B cell (primary cell): Measurements from ENCODE around the gene ZNF679. TPM values are rescaled to one million over a fixed set of nuclear protein-coding genes. Genes with fewer than 3 reads are reported as not detected.

Experiments used
- ATAC-seq: fragments of 200-7000 bp; cut with Tn5 transposase; one replicate; pipeline ENCODE4 v1.10.0; 2021; ENCODE audit warnings: low read depth, mild to moderate bottlenecking, moderate number of reproducible peaks, moderate library complexity
- CTCF ChIA-PET: fragments of 350-600 bp; sonication (Branson Sonifier 250); formaldehyde crosslinking; loops from one replicate; lab custom pipeline; 2021; ENCODE audit warnings: antibody characterized with exemption, inconsistent platforms; lab: Charles Lee
- POLR2A ChIA-PET: fragments of 350-600 bp; sonication (Branson Sonifier 250); formaldehyde crosslinking; loops from one replicate; lab custom pipeline; 2021; ENCODE audit warnings: antibody characterized with exemption; lab: Charles Lee
- DNase-seq: peaks from one replicate; pipeline ENCODE4 v3.0.0; 2013
- H2AFZ ChIP-seq: 2 replicates; pipeline ENCODE4 v1.6.1; 2012; ENCODE audit warnings: mild to moderate bottlenecking, low read depth, low read length; ENCODE audit not compliant: insufficient read depth, poor library complexity, severe bottlenecking
- H3K27ac ChIP-seq, 2 donors: 1 replicate in 1 of 2; 2 replicates in 1 of 2; pipeline ENCODE4 v1.5.1; 2012 to 2013; ENCODE audit warnings: low read length in 2 of 2, mild to moderate bottlenecking in 2 of 2, moderate library complexity in 1 of 2
- H3K27me3 ChIP-seq, 4 experiments: fragments of 200-600 bp in 1 of 4; sonication (generic) in 1 of 4; replicated peaks in 1 of 4; 1 replicate in 2 of 4; 2 replicates in 2 of 4; pipeline versions ENCODE4 v1.6.1 to v1.7.0; 2013 to 2016; ENCODE audit warnings: low read length in 3 of 4, mild to moderate bottlenecking in 2 of 4, mixed read lengths in 1 of 4, moderate library complexity in 1 of 4; ENCODE audit not compliant: insufficient read depth in 4 of 4, control insufficient read depth in 3 of 4; ENCODE audit errors: control extremely low read depth in 1 of 4
- H3K36me3 ChIP-seq, 2 experiments: replicated peaks in 1 of 2; 1 replicate in 1 of 2; 2 replicates in 1 of 2; pipeline versions ENCODE4 v1.6.1 to v1.7.1; 2013; ENCODE audit warnings: low read length in 1 of 2; ENCODE audit not compliant: insufficient read depth in 2 of 2, control insufficient read depth in 1 of 2; ENCODE audit errors: control extremely low read depth in 1 of 2, extremely low read depth in 1 of 2
- H3K4me1 ChIP-seq, 2 donors: fragments of 200-600 bp in 1 of 2; sonication (generic) in 1 of 2; 1 replicate in 1 of 2; 2 replicates in 1 of 2; pipeline versions ENCODE4 v1.5.1 to v1.6.1; 2013 to 2017; ENCODE audit warnings: low read length in 2 of 2; ENCODE audit not compliant: control insufficient read depth in 2 of 2, insufficient read depth in 2 of 2
- H3K4me2 ChIP-seq: replicated peaks from 2 replicates; pipeline ENCODE3; 2012; ENCODE audit warnings: mild to moderate bottlenecking, low read depth, low read length; ENCODE audit not compliant: poor library complexity, severe bottlenecking
- H3K4me3 ChIP-seq, 5 experiments: fragments of 200-600 bp in 1 of 5; sonication (generic) in 1 of 5; 1 replicate in 3 of 5; 2 replicates in 2 of 5; pipeline versions ENCODE4 v1.5.1 to v1.7.0; 2011 to 2016; ENCODE audit warnings: low read length in 4 of 5, mild to moderate bottlenecking in 4 of 5, low read depth in 2 of 5, control low read depth in 1 of 5, moderate library complexity in 1 of 5; ENCODE audit not compliant: insufficient read depth in 1 of 5; ENCODE audit errors: control extremely low read depth in 1 of 5, extremely low read depth in 1 of 5
- H3K79me2 ChIP-seq: fragments of 200-600 bp; sonication (generic); one replicate; pipeline ENCODE4 v1.6.0; 2016; ENCODE audit warnings: low read length; ENCODE audit not compliant: control insufficient read depth, insufficient read depth
- H3K9ac ChIP-seq: fragments of 200-600 bp; sonication (generic); 2 replicates; pipeline ENCODE4 v1.6.1; 2017; ENCODE audit warnings: mild to moderate bottlenecking, low read length, moderate library complexity
- H3K9me3 ChIP-seq, 3 donors: one replicate each; pipeline versions ENCODE4 v1.6.1 to v1.7.1; 2013; ENCODE audit warnings: low read length in 2 of 3; ENCODE audit not compliant: control insufficient read depth in 2 of 3, insufficient read depth in 1 of 3; ENCODE audit errors: control extremely low read depth in 1 of 3
- H4K20me1 ChIP-seq: 2 replicates; pipeline ENCODE4 v1.6.0; 2012; ENCODE audit warnings: mild to moderate bottlenecking, low read length; ENCODE audit not compliant: insufficient read depth, control insufficient read depth, poor library complexity, severe bottlenecking
- H3K27ac Mint-ChIP-seq: one replicate; pipeline ENCODE4 v1.8.0; 2021; ENCODE audit warnings: mixed read lengths
- H3K27me3 Mint-ChIP-seq: one replicate; pipeline ENCODE4 v1.8.0; 2021; ENCODE audit warnings: mixed read lengths
- H3K4me1 Mint-ChIP-seq: one replicate; pipeline ENCODE4 v1.8.0; 2021; ENCODE audit warnings: mixed read lengths
- H3K4me3 Mint-ChIP-seq: one replicate; pipeline ENCODE4 v1.8.0; 2021; ENCODE audit warnings: mixed read lengths
- H3K9me3 Mint-ChIP-seq: one replicate; pipeline ENCODE4 v1.8.0; 2022; ENCODE audit warnings: mixed read lengths; ENCODE audit not compliant: insufficient read depth
- CTCF ChIP-seq: fragments of 200-600 bp; IDR thresholded peaks from one replicate; pipeline ENCODE4 v1.8.0; 2022; ENCODE audit warnings: antibody characterized with exemption, mild to moderate bottlenecking
- EZH2 ChIP-seq: IDR thresholded peaks from 2 replicates; pipeline ENCODE4 v1.6.1; 2012; ENCODE audit warnings: borderline replicate concordance, low read depth, mild to moderate bottlenecking, moderate library complexity, low read length; ENCODE audit not compliant: insufficient read depth, poor library complexity, severe bottlenecking
- WGBS: methylation state at CpG from one replicate; pipeline ENCODE4 v1.1.5; 2013; ENCODE audit warnings: missing lambda C conversion rate; ENCODE audit not compliant: insufficient coverage; 5-methylcytosine and 5-hydroxymethylcytosine counted together
- intact Hi-C: fragments of 100-400 bp; cut with micrococcal nuclease; formaldehyde crosslinking; loops from one replicate; pipeline ENCODE4 v1.10.0; 2022
- polyA plus RNA-seq: library from polyadenylated mRNA; depleted of rRNA; stranded (reverse); fragments of >200 nt; gene quantifications from 2 replicates; pipeline ENCODE4 v1.2.3, GENCODE V29; 2012
- total RNA-seq, 2 donors: library from RNA; stranded (reverse); fragments of 120-200 nt in 1 of 2; gene quantifications; 1 replicate in 1 of 2; 2 replicates in 1 of 2; pipeline versions ENCODE4 v1.2.3 to v1.2.4, GENCODE V29; 2013 to 2022

ZNF679 gene
- total and polyA plus RNA-seq, 2 donors (not counting 1 experiment from before 2014, with no cell fraction given), result not detected

GRCh38 chr7:64300641-64301405 lies 72.5 kb downstream of the ZNF679 start:
- H3K79me2 ChIP-seq, result no peaks in the 10 kb centered on the region
- whole genome bisulfite sequencing, result 81% methylated on average over 5 of the region's 9 CpGs

More at GRCh38 chr7:64300641-64301405, 72.5 kb downstream of the ZNF679 start:
- Mint-ChIP-seq H3K9me3 (peaks cover 8% of the 10 kb centered on the region), H3K4me1 (peaks cover 17% of the 10 kb centered on the region), H3K27me3 (no peaks in the 10 kb centered on the region), H3K4me3 (no peak overlapping the region), H3K27ac (no peak overlapping the region)
- CTCF ChIA-PET, result no interaction called here
- no peak for ATAC-seq
- POLR2A ChIA-PET, result interaction anchor here (0.7 kb wide), 1 partner anchor 16 kb away, joined by 5 read pairs; no protein-coding TSS in a partner anchor
- intact Hi-C loops, result no loop called here
- H3K4me2 ChIP-seq, result no peak overlapping the region
- H4K20me1 ChIP-seq, result no peaks in the 10 kb centered on the region
- H3K4me1 ChIP-seq, result peaks cover 11 to 14% of the 10 kb centered on the region in 2 donors
- H2AFZ ChIP-seq, result no peak overlapping the region
- H3K9me3 ChIP-seq, result peaks cover 0 to 33% (median 0%) of the 10 kb centered on the region in 3 donors
- no peaks in the 10 kb centered on the region for H3K36me3 ChIP-seq
- DNase-seq, result no peak
- no peak overlapping the region for H3K27ac ChIP-seq
- no peak overlapping the region for H3K9ac ChIP-seq
- H3K4me3 ChIP-seq, result no peak overlapping the region
- H3K27me3 ChIP-seq, result no peaks in the 10 kb centered on the region
- TF ChIP-seq EZH2, result no peak
- no peak for TF ChIP-seq CTCF
